M059J (cell line): ENCODE data around the gene TTC9. TPM values are rescaled to one million over a fixed set of nuclear protein-coding genes. Genes with fewer than 3 reads are reported as not detected.

Experiments used
- DNase-seq: peaks from one replicate; pipeline ENCODE4 v3.0.0-alpha.2; 2012; ENCODE audit warnings: low read depth
- total RNA-seq: library from RNA; depleted of rRNA; stranded (reverse); fragments of >200 nt; shearing (Covaris generic); gene quantifications from 2 replicates; pipeline ENCODE4 v1.2.3, GENCODE V29; 2014; rRNA removed

TTC9 gene
- total RNA-seq = 0.07 and 1.3 TPM in 2 replicates

DNA sequence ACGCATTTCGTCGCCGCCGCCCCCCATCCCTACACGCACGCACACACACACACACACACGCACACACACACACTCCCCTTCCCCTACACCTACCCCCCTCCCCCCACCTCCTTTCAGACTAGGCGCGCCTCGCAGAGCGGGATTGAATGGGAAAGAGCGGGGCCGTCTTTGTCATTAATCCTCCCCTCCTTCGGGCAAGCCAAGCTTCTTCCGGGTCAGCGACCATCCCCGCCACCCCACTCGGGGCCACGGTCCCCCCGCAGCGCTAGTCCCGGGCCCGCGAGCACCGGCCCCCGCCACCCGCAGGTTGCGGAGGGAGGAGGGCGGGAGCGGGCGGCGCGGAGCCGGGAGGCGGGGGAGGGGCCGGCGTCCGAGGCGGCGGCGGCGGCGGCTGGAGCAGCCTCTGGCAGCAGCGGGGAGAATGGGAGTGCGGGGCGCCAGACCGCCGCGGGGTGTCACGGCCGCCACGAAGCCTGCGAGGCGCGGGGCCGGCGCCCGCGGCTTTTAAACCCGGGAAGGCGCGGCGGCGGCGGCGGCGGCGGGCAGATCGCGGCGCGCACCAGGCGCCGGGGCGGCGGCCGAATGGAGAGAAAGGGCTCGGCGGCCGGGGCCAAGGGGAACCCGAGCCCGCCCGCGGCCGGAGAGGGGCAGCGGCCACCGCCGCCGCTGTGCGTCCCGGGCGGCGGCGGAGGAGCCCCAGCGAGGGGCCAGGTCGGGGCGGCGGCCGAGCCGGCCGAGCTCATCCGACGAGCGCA lies at the start of gene TTC9:
TSS of gene TTC9 (plus strand) at position 369 of the 755 bp plus-strand sequence. CDS start at position 583, 214 bp downstream.
- no peak for DNase-seq

DNA sequence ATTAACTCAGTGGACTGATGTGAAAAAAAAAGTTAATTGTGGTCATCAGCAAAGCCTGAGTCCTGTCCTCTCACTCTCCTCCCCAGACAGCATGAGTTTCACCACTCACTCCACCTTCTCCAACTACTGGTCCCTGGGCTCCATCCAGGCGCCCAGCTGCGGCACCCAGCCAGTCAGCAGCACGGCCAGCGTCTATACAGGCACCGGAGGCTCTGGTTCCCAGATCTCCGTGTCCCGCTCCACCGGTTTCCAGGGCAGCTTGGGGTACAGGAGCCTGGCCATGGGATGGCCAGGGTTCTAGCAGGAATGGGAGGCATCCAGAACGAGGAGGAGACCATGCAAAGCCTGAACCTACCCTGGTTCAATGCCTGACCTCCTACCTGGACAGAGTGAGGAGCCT lies 47.3 kb upstream of the TTC9 start:
- DNase-seq = no peak

DNA sequence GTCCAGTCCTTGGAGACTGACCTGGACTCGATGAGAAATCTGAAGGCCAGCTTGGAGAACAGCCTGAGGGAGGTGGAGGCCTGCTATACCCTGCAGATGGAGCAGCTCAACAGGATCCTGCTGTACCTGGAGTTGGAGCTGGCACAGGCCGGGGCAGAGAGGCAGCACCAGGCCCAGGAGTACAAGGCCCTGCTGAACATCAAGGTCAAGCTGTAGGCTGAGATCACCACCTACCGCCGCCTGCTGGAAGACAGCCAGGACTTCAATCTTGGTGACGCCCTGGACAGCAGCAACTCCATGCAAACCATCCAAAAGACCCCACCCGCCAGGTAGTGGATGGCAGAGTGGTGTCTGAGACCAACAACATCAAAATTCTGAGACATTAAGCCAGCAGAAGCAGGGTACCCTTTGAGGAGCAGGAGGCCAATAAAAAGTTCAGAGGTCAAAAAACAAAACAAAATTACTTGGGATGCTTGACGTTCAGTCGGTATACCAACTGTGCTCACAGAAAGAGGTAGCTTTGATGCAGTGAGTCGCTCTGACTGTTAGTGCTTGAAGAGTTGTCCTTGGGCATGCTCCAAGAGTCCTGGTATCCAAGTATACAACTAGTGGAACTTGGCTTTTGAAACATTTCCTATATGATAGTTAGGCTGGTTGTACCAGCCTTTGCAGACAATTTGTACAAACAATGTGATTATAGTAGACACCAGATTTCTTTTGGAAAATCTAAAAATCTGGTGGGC lies 46.1 kb upstream of the TTC9 start:
- peak; percentile 26 for DNase-seq

GRCh38 chr14:70597731-70598130 lies 44.0 kb upstream of the TTC9 start:
- DNase-seq = no peak

GRCh38 chr14:70599345-70599744 lies 42.4 kb upstream of the TTC9 start:
- DNase-seq = no peak

DNA sequence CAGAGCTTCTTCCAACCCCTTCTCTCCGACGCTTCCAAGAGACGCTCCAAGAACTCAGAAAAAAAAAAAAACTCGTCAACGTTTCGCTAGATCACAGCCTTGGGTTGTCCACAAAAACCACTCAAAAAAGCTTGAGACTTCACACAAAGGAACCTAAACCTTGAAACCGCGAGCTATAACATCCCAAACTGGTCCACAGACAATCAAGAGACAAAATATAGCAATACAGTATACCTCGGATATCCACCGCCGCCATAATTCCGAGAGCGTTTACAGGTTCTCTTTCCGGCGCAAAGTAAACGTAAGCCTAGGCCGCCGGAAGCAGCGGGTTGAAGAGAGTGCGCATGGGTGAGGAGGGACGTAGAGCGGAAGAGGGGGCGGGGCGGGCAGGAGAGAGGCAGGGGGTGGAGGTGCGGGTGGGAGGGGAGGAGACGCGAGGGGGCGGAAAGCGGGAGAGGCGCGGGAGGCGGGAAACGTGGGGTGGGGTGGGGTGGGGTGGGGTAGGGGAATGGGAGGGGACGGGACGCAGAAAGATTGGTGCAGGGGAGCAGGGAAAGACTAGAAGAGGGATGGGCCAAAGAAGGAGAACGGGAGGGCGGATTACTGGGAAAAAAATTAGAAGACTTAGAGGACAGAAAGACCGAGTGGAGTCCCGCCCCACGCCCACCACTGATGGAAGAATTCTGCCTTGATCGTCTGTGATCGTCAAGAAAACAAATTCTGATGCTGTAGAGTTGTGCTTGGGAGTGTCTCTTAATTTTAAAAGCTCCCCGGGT lies 41.1 kb upstream of the TTC9 start, which contains the start of gene MED6:
TSS of gene MED6 (minus strand) at position 274 of the 776 bp plus-strand sequence. CDS start at position 256, 18 bp downstream.
- DNase-seq = peak; percentile 90

GRCh38 chr14:70601162-70601561 lies 40.6 kb upstream of the TTC9 start:
- DNase-seq = peak; percentile 23

DNA sequence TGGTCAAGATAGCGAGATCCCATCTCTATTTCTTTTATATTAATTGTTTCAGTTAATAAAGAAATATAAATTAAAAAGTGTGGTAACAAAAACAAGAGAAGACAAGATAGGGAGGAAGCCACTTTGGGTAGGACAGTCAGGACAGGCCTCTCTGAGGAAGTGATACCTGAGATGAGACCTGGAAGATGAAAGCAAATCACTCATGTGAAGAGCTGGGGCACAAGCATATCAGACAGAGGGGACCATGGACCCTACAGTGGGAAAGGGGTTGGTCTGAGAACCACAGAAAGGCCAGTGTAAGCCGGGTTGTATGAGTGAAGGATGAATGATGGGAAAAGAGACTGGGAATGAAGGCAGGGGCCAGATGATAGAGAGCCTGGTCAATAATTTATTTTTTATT lies 39.5 kb upstream of the TTC9 start:
- DNase-seq = no peak

GRCh38 chr14:70611216-70611615 lies 30.5 kb upstream of the TTC9 start:
- no peak for DNase-seq

DNA sequence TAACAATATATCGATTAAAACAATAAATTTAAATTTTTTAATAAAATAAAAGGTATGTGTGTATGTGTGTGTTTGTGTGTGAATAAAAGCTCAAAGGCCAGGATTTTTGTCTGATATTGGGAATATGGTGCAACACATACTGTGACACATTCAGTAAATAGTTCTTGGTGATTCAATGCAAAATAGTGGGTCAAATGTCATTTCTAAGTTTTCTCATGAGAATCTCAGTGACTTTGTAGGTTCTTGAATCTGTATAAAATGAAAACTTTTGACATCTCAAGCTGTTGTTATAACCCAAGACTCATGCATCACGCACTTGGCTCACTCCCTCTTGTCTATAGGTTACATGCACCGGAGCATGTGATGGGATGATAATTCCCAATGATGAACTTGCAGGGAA lies 25.1 kb upstream of the TTC9 start:
- no peak for DNase-seq

DNA sequence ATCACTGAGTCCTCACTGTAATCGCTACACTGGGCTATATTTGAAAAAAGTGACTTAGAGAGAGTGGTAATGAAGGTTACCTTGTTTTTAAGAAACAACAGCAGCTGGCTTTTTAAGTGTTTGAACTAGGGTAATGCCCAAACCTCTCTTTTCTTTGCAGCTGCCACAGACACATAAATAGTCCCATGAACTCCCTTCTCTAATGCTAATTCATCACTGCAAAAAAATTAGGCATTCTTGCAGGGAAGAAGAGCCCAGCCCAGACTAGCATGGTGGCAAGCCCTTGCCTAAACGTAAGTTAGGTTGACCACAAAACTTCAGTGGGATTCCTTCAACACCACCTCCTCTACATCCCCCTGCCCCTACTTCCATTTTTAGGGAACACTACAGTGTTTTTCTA lies 23.4 kb upstream of the TTC9 start:
- DNase-seq = no peak

DNA sequence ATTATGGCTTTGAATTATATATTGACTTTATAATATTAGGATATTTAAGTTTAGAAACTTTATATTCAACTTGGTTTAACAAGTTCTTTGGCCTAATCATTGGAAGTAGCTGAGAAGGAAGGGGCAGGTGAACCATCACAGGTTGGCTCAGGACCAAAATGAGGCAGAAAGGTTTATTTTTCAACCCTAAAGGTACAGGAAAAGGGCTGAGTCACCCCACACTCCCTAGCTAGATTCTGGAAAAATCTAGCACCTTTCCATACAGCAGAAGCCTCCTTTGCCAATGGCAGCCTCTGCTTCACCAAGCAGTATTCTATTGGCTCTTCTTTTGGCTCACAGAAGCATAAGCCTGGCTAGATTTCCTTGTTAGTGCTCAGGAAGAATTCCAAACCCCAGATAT lies 22.0 kb upstream of the TTC9 start:
- no peak for DNase-seq

- DNase-seq = peak; percentile 49
Observed at GRCh38 chr14:70622111-70622712, 19.5 kb upstream of the TTC9 start.

GRCh38 chr14:70624972-70625371 lies 16.7 kb upstream of the TTC9 start:
- no peak for DNase-seq

- DNase-seq = no peak
Observed at GRCh38 chr14:70631948-70632347, 9.8 kb upstream of the TTC9 start.

GRCh38 chr14:70635971-70636595 lies 5.6 kb upstream of the TTC9 start:
- DNase-seq = peak; percentile 14

- no peak for DNase-seq
Observed at GRCh38 chr14:70638416-70638815, 3.3 kb upstream of the TTC9 start.

DNA sequence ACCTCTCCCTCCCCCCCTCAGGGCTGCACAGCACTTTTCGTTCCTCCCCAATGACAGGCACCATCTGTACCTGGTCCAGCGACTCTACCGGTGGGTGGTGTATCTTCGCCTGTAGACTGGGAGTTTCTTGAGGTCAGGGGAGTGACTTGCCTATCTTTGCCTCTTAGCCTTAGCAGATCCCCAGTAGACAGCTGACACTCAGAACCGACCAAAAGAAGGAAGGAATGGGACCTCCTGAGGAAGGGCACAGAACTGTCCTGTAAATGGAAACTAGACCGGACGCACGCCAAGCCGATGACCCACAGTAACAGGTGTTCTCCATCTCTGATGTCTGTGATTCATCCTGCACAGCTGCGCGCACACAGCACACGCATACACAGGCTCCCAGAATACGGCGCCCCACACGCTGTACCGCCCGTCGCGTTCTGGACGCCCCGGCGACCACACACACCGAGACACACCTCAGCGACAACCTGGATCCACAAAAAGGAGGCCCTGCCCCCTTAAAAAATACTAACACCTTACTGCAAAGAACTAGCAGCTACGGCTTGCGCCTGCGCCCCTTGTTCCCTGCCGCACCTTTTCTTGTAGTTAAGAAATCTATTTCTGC lies 673 bp upstream of the TTC9 start:
- DNase-seq = peak; percentile 41

DNA sequence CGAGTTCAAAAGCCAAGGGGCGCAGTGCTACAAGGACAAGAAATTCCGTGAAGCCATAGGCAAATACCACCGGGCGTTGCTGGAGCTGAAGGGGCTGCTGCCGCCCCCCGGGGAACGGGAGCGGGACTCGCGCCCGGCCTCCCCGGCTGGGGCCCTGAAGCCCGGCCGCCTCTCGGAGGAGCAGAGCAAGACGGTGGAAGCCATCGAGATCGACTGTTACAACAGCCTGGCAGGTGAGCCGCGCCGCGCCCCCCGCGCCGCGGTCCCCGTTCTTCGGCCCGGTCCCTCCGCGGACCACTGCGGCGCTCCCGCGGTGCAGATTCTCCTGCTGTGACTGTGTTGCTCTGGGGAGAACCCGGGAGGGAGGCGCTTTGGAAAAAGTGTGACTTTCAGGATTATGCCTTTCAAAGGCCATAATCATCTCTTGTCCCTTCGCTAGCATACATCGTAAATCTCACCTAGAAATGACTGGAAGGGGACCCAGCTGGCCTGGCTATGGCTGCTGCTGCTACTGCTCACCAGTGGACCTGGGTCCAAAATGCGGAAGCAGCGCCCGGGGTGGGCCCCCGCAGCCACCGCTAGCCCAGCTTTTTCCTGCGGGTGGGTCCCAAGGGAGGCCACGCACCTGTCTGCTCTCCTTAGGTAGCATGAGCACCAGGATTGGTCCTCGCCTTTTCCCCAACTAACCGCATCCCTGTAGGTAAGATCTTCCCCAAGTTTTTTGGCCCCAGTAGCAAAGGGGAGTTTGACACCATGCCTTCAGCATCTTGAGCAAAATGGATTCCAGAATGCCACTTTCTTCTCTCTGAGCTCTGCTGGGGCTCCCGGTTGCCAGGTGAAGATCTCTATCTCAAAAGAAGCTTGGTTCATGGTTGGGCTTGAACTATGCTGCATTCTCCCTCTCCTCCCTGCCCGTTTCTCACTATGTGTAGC lies 853 bp downstream of the TTC9 start:
- DNase-seq = no peak

DNA sequence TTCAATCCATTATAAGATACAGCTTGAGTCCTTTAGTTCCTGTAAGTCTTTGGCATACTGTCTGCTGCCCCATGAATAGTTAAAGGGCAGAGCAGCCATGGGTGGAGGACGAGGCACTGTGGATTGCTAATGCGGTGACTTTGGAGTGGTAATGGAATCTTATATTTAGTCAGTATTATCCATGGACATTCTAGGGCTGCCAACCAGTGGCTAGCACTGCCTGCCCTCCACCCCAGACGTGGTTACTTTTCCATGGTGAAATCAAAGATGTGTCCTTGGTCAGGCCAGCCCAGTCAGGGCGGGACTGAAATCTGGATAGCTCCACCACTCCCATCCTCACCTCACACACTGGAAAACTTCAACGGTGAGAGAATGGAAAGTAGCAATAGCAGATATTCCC lies 2.3 kb downstream of the TTC9 start:
- no peak for DNase-seq
